Heart right ventricle (tissue), 16 donors: ENCODE data around the gene REEP6. TPM values are rescaled to one million over a fixed set of nuclear protein-coding genes. Genes with fewer than 3 reads are reported as not detected.

ENCODE experiments used
- ATAC-seq, 8 donors: fragments of 200-7000 bp; cut with Tn5 transposase; one replicate each; pipeline ENCODE4 v1.9.1; 2020; ENCODE audit warnings: mild to moderate bottlenecking in 8 of 8, moderate library complexity in 8 of 8, moderate number of reproducible peaks in 1 of 8
- DNase-seq, 2 donors: peaks; one replicate each; pipeline ENCODE4 v3.0.0-alpha.2; 2020
- H3K27ac ChIP-seq, 10 donors: fragments of 200-600 bp; sonication (generic) in 2 of 10; one replicate each; pipeline versions ENCODE4 v1.5.0 to v1.8.0; 2020 to 2022; ENCODE audit warnings: mild to moderate bottlenecking in 3 of 10
- H3K27me3 ChIP-seq, 7 donors: fragments of 200-600 bp; one replicate each; pipeline ENCODE4 v1.8.0; 2021 to 2022; ENCODE audit warnings: mild to moderate bottlenecking in 2 of 7
- H3K36me3 ChIP-seq, 9 donors: fragments of 200-600 bp; sonication (generic) in 1 of 9; one replicate each; pipeline versions ENCODE4 v1.5.0 to v1.8.0; 2020 to 2022; ENCODE audit warnings: mild to moderate bottlenecking in 2 of 9
- H3K4me1 ChIP-seq, 9 donors: fragments of 200-600 bp; sonication (generic) in 1 of 9; one replicate each; pipeline versions ENCODE4 v1.5.0 to v1.8.0; 2020 to 2022; ENCODE audit warnings: mild to moderate bottlenecking in 4 of 9
- H3K4me3 ChIP-seq, 10 donors: fragments of 200-600 bp; sonication (generic) in 2 of 10; one replicate each; pipeline versions ENCODE4 v1.5.0 to v1.8.0; 2020 to 2022; ENCODE audit warnings: mild to moderate bottlenecking in 7 of 10, moderate library complexity in 2 of 10
- H3K9me3 ChIP-seq, 11 donors: fragments of 200-600 bp in 10 of 11; sonication (generic) in 2 of 11; one replicate each; pipeline versions ENCODE4 v1.5.0 to v1.8.0; 2013 to 2022; ENCODE audit warnings: mild to moderate bottlenecking in 2 of 11, control low read depth in 1 of 11, moderate library complexity in 1 of 11
- CTCF ChIP-seq, 9 donors: fragments of 200-600 bp; sonication (generic) in 2 of 9; IDR thresholded peaks; one replicate each; pipeline versions ENCODE4 v1.5.0 to v1.8.0; 2021 to 2022; ENCODE audit warnings: antibody characterized with exemption in 9 of 9, mild to moderate bottlenecking in 5 of 9, moderate library complexity in 1 of 9
- WGBS, 2 donors: extraction: QIAGEN DNeasy Blood & Tissue Kit; methylation state at CpG; one replicate each; pipeline ENCODE4 v1.1.7; 2013; ENCODE audit warnings: inconsistent platforms in 1 of 2; 5-methylcytosine and 5-hydroxymethylcytosine counted together
- intact Hi-C, 10 donors: fragments of 100-400 bp; cut with DNase I; formaldehyde crosslinking; loops; one replicate each; pipeline versions ENCODE4 v1.11.1 to v1.14.2; 2022
- polyA plus RNA-seq, 2 donors: library from polyadenylated mRNA; stranded (reverse); fragments of 200-250 nt; gene quantifications; one replicate each; pipeline ENCODE4 v1.2.3, GENCODE V29; 2013
- total RNA-seq, 10 donors: library from RNA; stranded (reverse); fragmentation: NEBNext Ultra II Directional in 3 of 10; extraction: Animal tissue kit (Norgen Biotek cat#: 25700) in 3 of 10; gene quantifications; one replicate each; pipeline versions ENCODE4 v1.2.1 to v1.2.4, GENCODE V29; 2021 to 2023
- donor health status: Arrhythmogenic right ventricular cardiomyopathy.
- donor health status: ischemic (EF 13 %, LVEDD 7.1; RV severe dilation, severe dysfunction).
- donor health status: healthy with polysubstance abuse.
- donor health status: DM: no; HTN: yes; CAD: no.
- donor health status: DM: no; HTN: no; CAD: no.
- donor health status: ischemic (EF 25% LVEDD 6.9; RV normal size, moderate dysfunction).
- donor health status: ischemic (EF 25% LVEDD 5.7; RV mildly dilated, moderate dysfunction).
- donor health status: healthy.
- donor health status: DM: yes; HTN: yes; CAD: no.
- donor health status: Ischemic cardiomyopathy.
- donor health status: ischemic (EF 35%, LVEDD 5.7; RV mildly dilated, moderate dysfunction).
- donor health status: nonischemic (EF 11% LVEDD 7.7; RV severe dilation, severe dysfunction).
- donor health status: DM: yes; HTN: yes; CAD: no.
- donor health status: PGD.
- donor health status: ischemic (EF 29% LVEDD 5.4; RV normal size, mild dysfunction).
- donor health status: nonischemic (EF 23%, LVEDD 6.1; RV moderate dilation, normal function).

The REEP6 gene
- total and polyA plus RNA-seq, 12 donors, result 1.8 to 5.0 (median 3.8) TPM

GRCh38 chr19:1465191-1466016 lies 25.6 kb upstream of the REEP6 start:
- TF ChIP-seq CTCF (IDR thresholded peaks at IDR 0.05), result peak; percentile 17 to 62 (median 57)
- peak overlapping the region in 3 of 10 donors; percentile 11 to 35 (median 17) for H3K4me3 ChIP-seq
- intact Hi-C loops, result loop anchor here in 2 of 10 donors (10.0 kb wide), 1 partner anchor 49 kb away; the partner anchor contains the start of gene ADAMTSL5 (in 2 of the 2)
- 39 to 45% methylated on average over 80 to 83 of the region's 83 CpGs for WGBS, 2 donors
- no peaks in the 10 kb centered on the region for H3K9me3 ChIP-seq
- H3K27me3 ChIP-seq, result peaks cover 30 to 63% (median 46%) of the 10 kb centered on the region in 7 donors
- peak; percentile 12 to 66 (median 42) for ATAC-seq
- peak in 1 of 2 donors; percentile 56 for DNase-seq
- H3K36me3 ChIP-seq, result peaks cover 0 to 10% (median 0%) of the 10 kb centered on the region in 9 donors
- peaks cover 27 to 49% (median 45%) of the 10 kb centered on the region in 9 donors for H3K4me1 ChIP-seq
- no peak overlapping the region for H3K27ac ChIP-seq

GRCh38 chr19:1466018-1466460 lies 24.9 kb upstream of the REEP6 start:
- H3K36me3 ChIP-seq, result peaks cover 0 to 3% (median 0%) of the 10 kb centered on the region in 9 donors
- peaks cover 34 to 69% (median 52%) of the 10 kb centered on the region in 7 donors for H3K27me3 ChIP-seq
- intact Hi-C loops, result loop anchor here in 2 of 10 donors (10.0 kb wide), 1 partner anchor 49 kb away; the partner anchor contains the start of gene ADAMTSL5 (in 2 of the 2)
- WGBS, 2 donors, result 44 to 54% methylated on average over 36 to 41 of the region's 41 CpGs
- DNase-seq (peak in 1 of 2 donors; percentile 13), ATAC-seq (no peak)
- H3K27ac ChIP-seq, result no peak overlapping the region
- peaks cover 33 to 56% (median 51%) of the 10 kb centered on the region in 9 donors for H3K4me1 ChIP-seq
- TF ChIP-seq CTCF (IDR thresholded peaks at IDR 0.05), result peak in 1 of 9 donors; percentile 2
- no peaks in the 10 kb centered on the region for H3K9me3 ChIP-seq
- peak overlapping the region in 2 of 10 donors; percentile 11 to 35 for H3K4me3 ChIP-seq

- DNase-seq, result peak in 1 of 2 donors; percentile 13
- ATAC-seq, result no peak
- peak overlapping the region in 3 of 10 donors; percentile 10 to 37 (median 36) for H3K4me3 ChIP-seq
- peaks cover 38 to 61% (median 56%) of the 10 kb centered on the region in 9 donors for H3K4me1 ChIP-seq
- no peak overlapping the region for H3K27ac ChIP-seq
- H3K27me3 ChIP-seq, result peaks cover 36 to 75% (median 58%) of the 10 kb centered on the region in 7 donors
- intact Hi-C loops, result loop anchor here in 2 of 10 donors (10.0 kb wide), 1 partner anchor 48 kb away; the partner anchor contains the start of gene ADAMTSL5 (in 2 of the 2)
- WGBS, 2 donors, result 29 to 38% methylated on average over 70 of the region's 70 CpGs
- no peaks in the 10 kb centered on the region for H3K36me3 ChIP-seq
- H3K9me3 ChIP-seq, result no peaks in the 10 kb centered on the region
- TF ChIP-seq CTCF (IDR thresholded peaks at IDR 0.05), result no peak
Observed at GRCh38 chr19:1466461-1467214, 24.3 kb upstream of the REEP6 start.

GRCh38 chr19:1467215-1467489 lies 23.8 kb upstream of the REEP6 start:
- no peak for TF ChIP-seq CTCF (IDR thresholded peaks at IDR 0.05)
- ATAC-seq (no peak), DNase-seq (no peak)
- Histone ChIP-seq H3K9me3 (no peaks in the 10 kb centered on the region), H3K27ac (no peak overlapping the region), H3K27me3 (peaks cover 36 to 80% (median 63%) of the 10 kb centered on the region in 7 donors), H3K36me3 (no peaks in the 10 kb centered on the region), H3K4me3 (peak overlapping the region in 5 of 10 donors; percentile 11 to 37 (median 36)), H3K4me1 (peaks cover 38 to 66% (median 60%) of the 10 kb centered on the region in 9 donors)
- 7% methylated on average over 30 to 36 of the region's 36 CpGs for WGBS, 2 donors
- intact Hi-C loops, result loop anchor here in 2 of 10 donors (10.0 kb wide), 1 partner anchor 48 kb away; the partner anchor contains the start of gene ADAMTSL5 (in 2 of the 2)
